Measurements from ENCODE around the gene CLIC4.
"Not testable (repeated sequence)": the region's sequence is repeated elsewhere in the genome, so short reads cannot be mapped to it uniquely, and the experiment has no call there.

CLIC4 gene

GRCh38 chr1:24720152-24720551 is 25.1 kb upstream of the CLIC4 start:
- no peak for DNase-seq

GRCh38 chr1:24721533-24721932 is 23.7 kb upstream of the CLIC4 start:
- no peak for DNase-seq

- not testable (repeated sequence) for DNase-seq
Measured at GRCh38 chr1:24722073-24723035, 22.9 kb upstream of the CLIC4 start.

GRCh38 chr1:24724345-24725208 is 20.7 kb upstream of the CLIC4 start:
- no peak for DNase-seq

- DNase-seq: no peak
Measured at GRCh38 chr1:24725209-24725651, 20.0 kb upstream of the CLIC4 start.

GRCh38 chr1:24726741-24727140 is 18.5 kb upstream of the CLIC4 start:
- DNase-seq: no peak

- no peak for DNase-seq
Measured at GRCh38 chr1:24727501-24728216, 17.6 kb upstream of the CLIC4 start.

- DNase-seq: no peak
Measured at GRCh38 chr1:24728982-24729381, 16.3 kb upstream of the CLIC4 start.

GRCh38 chr1:24732186-24732885 is 12.9 kb upstream of the CLIC4 start:
- DNase-seq: no peak

GRCh38 chr1:24733342-24733741 is 11.9 kb upstream of the CLIC4 start:
- DNase-seq: not testable (repeated sequence)

GRCh38 chr1:24735156-24735508 is 10.1 kb upstream of the CLIC4 start:
- no peak for DNase-seq

GRCh38 chr1:24735509-24736375 is 9.5 kb upstream of the CLIC4 start:
- no peak for DNase-seq

- DNase-seq: no peak
Measured at GRCh38 chr1:24737368-24738117, 7.7 kb upstream of the CLIC4 start.

- DNase-seq: no peak
Measured at GRCh38 chr1:24739241-24739640, 6.0 kb upstream of the CLIC4 start.

GRCh38 chr1:24742090-24742938 is 2.9 kb upstream of the CLIC4 start:
- no peak for DNase-seq

GRCh38 chr1:24743404-24744211 is 1.6 kb upstream of the CLIC4 start:
- DNase-seq: no peak

GRCh38 chr1:24745711-24746413 is 615 bp downstream of the CLIC4 start:
- peak in 1 of 2 experiments; percentile 16 for DNase-seq
